B cell (primary cell): Measurements from ENCODE around the gene ANTXRL. TPM values are rescaled to one million over a fixed set of nuclear protein-coding genes. Genes with fewer than 3 reads are reported as not detected.
"Not testable (repeated sequence)": the region's sequence is repeated elsewhere in the genome, so short reads cannot be mapped to it uniquely, and the experiment has no call there.

Experiments used
- ATAC-seq: fragments of 200-7000 bp; cut with Tn5 transposase; one replicate; pipeline ENCODE4 v1.10.0; 2021; ENCODE audit warnings: low read depth, mild to moderate bottlenecking, moderate number of reproducible peaks, moderate library complexity
- CTCF ChIA-PET: fragments of 350-600 bp; sonication (Branson Sonifier 250); formaldehyde crosslinking; loops from one replicate; lab custom pipeline; 2021; ENCODE audit warnings: antibody characterized with exemption, inconsistent platforms; lab: Charles Lee
- POLR2A ChIA-PET: fragments of 350-600 bp; sonication (Branson Sonifier 250); formaldehyde crosslinking; loops from one replicate; lab custom pipeline; 2021; ENCODE audit warnings: antibody characterized with exemption; lab: Charles Lee
- DNase-seq: peaks from one replicate; pipeline ENCODE4 v3.0.0; 2013
- H2AFZ ChIP-seq: 2 replicates; pipeline ENCODE4 v1.6.1; 2012; ENCODE audit warnings: mild to moderate bottlenecking, low read depth, low read length; ENCODE audit not compliant: insufficient read depth, poor library complexity, severe bottlenecking
- H3K27ac ChIP-seq, 2 donors: 1 replicate in 1 of 2; 2 replicates in 1 of 2; pipeline ENCODE4 v1.5.1; 2012 to 2013; ENCODE audit warnings: low read length in 2 of 2, mild to moderate bottlenecking in 2 of 2, moderate library complexity in 1 of 2
- H3K27me3 ChIP-seq, 4 experiments: fragments of 200-600 bp in 1 of 4; sonication (generic) in 1 of 4; replicated peaks in 1 of 4; 1 replicate in 2 of 4; 2 replicates in 2 of 4; pipeline versions ENCODE4 v1.6.1 to v1.7.0; 2013 to 2016; ENCODE audit warnings: low read length in 3 of 4, mild to moderate bottlenecking in 2 of 4, mixed read lengths in 1 of 4, moderate library complexity in 1 of 4; ENCODE audit not compliant: insufficient read depth in 4 of 4, control insufficient read depth in 3 of 4; ENCODE audit errors: control extremely low read depth in 1 of 4
- H3K36me3 ChIP-seq, 2 experiments: replicated peaks in 1 of 2; 1 replicate in 1 of 2; 2 replicates in 1 of 2; pipeline versions ENCODE4 v1.6.1 to v1.7.1; 2013; ENCODE audit warnings: low read length in 1 of 2; ENCODE audit not compliant: insufficient read depth in 2 of 2, control insufficient read depth in 1 of 2; ENCODE audit errors: control extremely low read depth in 1 of 2, extremely low read depth in 1 of 2
- H3K4me1 ChIP-seq, 2 donors: fragments of 200-600 bp in 1 of 2; sonication (generic) in 1 of 2; 1 replicate in 1 of 2; 2 replicates in 1 of 2; pipeline versions ENCODE4 v1.5.1 to v1.6.1; 2013 to 2017; ENCODE audit warnings: low read length in 2 of 2; ENCODE audit not compliant: control insufficient read depth in 2 of 2, insufficient read depth in 2 of 2
- H3K4me2 ChIP-seq: replicated peaks from 2 replicates; pipeline ENCODE3; 2012; ENCODE audit warnings: mild to moderate bottlenecking, low read depth, low read length; ENCODE audit not compliant: poor library complexity, severe bottlenecking
- H3K4me3 ChIP-seq, 5 experiments: fragments of 200-600 bp in 1 of 5; sonication (generic) in 1 of 5; 1 replicate in 3 of 5; 2 replicates in 2 of 5; pipeline versions ENCODE4 v1.5.1 to v1.7.0; 2011 to 2016; ENCODE audit warnings: low read length in 4 of 5, mild to moderate bottlenecking in 4 of 5, low read depth in 2 of 5, control low read depth in 1 of 5, moderate library complexity in 1 of 5; ENCODE audit not compliant: insufficient read depth in 1 of 5; ENCODE audit errors: control extremely low read depth in 1 of 5, extremely low read depth in 1 of 5
- H3K79me2 ChIP-seq: fragments of 200-600 bp; sonication (generic); one replicate; pipeline ENCODE4 v1.6.0; 2016; ENCODE audit warnings: low read length; ENCODE audit not compliant: control insufficient read depth, insufficient read depth
- H3K9ac ChIP-seq: fragments of 200-600 bp; sonication (generic); 2 replicates; pipeline ENCODE4 v1.6.1; 2017; ENCODE audit warnings: mild to moderate bottlenecking, low read length, moderate library complexity
- H3K9me3 ChIP-seq, 3 donors: one replicate each; pipeline versions ENCODE4 v1.6.1 to v1.7.1; 2013; ENCODE audit warnings: low read length in 2 of 3; ENCODE audit not compliant: control insufficient read depth in 2 of 3, insufficient read depth in 1 of 3; ENCODE audit errors: control extremely low read depth in 1 of 3
- H4K20me1 ChIP-seq: 2 replicates; pipeline ENCODE4 v1.6.0; 2012; ENCODE audit warnings: mild to moderate bottlenecking, low read length; ENCODE audit not compliant: insufficient read depth, control insufficient read depth, poor library complexity, severe bottlenecking
- H3K27ac Mint-ChIP-seq: one replicate; pipeline ENCODE4 v1.8.0; 2021; ENCODE audit warnings: mixed read lengths
- H3K27me3 Mint-ChIP-seq: one replicate; pipeline ENCODE4 v1.8.0; 2021; ENCODE audit warnings: mixed read lengths
- H3K4me1 Mint-ChIP-seq: one replicate; pipeline ENCODE4 v1.8.0; 2021; ENCODE audit warnings: mixed read lengths
- H3K4me3 Mint-ChIP-seq: one replicate; pipeline ENCODE4 v1.8.0; 2021; ENCODE audit warnings: mixed read lengths
- H3K9me3 Mint-ChIP-seq: one replicate; pipeline ENCODE4 v1.8.0; 2022; ENCODE audit warnings: mixed read lengths; ENCODE audit not compliant: insufficient read depth
- CTCF ChIP-seq: fragments of 200-600 bp; IDR thresholded peaks from one replicate; pipeline ENCODE4 v1.8.0; 2022; ENCODE audit warnings: antibody characterized with exemption, mild to moderate bottlenecking
- EZH2 ChIP-seq: IDR thresholded peaks from 2 replicates; pipeline ENCODE4 v1.6.1; 2012; ENCODE audit warnings: borderline replicate concordance, low read depth, mild to moderate bottlenecking, moderate library complexity, low read length; ENCODE audit not compliant: insufficient read depth, poor library complexity, severe bottlenecking
- WGBS: methylation state at CpG from one replicate; pipeline ENCODE4 v1.1.5; 2013; ENCODE audit warnings: missing lambda C conversion rate; ENCODE audit not compliant: insufficient coverage; 5-methylcytosine and 5-hydroxymethylcytosine counted together
- intact Hi-C: fragments of 100-400 bp; cut with micrococcal nuclease; formaldehyde crosslinking; loops from one replicate; pipeline ENCODE4 v1.10.0; 2022
- polyA plus RNA-seq: library from polyadenylated mRNA; depleted of rRNA; stranded (reverse); fragments of >200 nt; gene quantifications from 2 replicates; pipeline ENCODE4 v1.2.3, GENCODE V29; 2012
- total RNA-seq, 2 donors: library from RNA; stranded (reverse); fragments of 120-200 nt in 1 of 2; gene quantifications; 1 replicate in 1 of 2; 2 replicates in 1 of 2; pipeline versions ENCODE4 v1.2.3 to v1.2.4, GENCODE V29; 2013 to 2022

ANTXRL gene
- total and polyA plus RNA-seq, 2 donors (not counting 1 experiment from before 2014, with no cell fraction given), result not detected

GRCh38 chr10:46310851-46311250 lies 24.1 kb downstream of the ANTXRL start:
- intact Hi-C loops, result no loop called here
- Mint-ChIP-seq H3K9me3 (no peaks in the 10 kb centered on the region), H3K4me1 (no peaks in the 10 kb centered on the region), H3K27me3 (peaks cover 4% of the 10 kb centered on the region), H3K4me3 (no peak overlapping the region), H3K27ac (no peak overlapping the region)
- ChIA-PET CTCF (no interaction called here), POLR2A (no interaction called here)
- no peaks in the 10 kb centered on the region for H3K4me1 ChIP-seq
- whole genome bisulfite sequencing, result 86% methylated on average over 6 of the region's 6 CpGs
- no peak overlapping the region for H3K4me3 ChIP-seq
- no peak overlapping the region for H3K27ac ChIP-seq
- H3K9ac ChIP-seq, result no peak overlapping the region
- no peaks in the 10 kb centered on the region for H3K9me3 ChIP-seq
- DNase-seq (no peak), ATAC-seq (no peak)
- TF ChIP-seq CTCF (no peak), EZH2 (no peak)
- peaks cover 0 to 3% (median 0%) of the 10 kb centered on the region in 4 experiments for H3K27me3 ChIP-seq
- no peaks in the 10 kb centered on the region for H3K79me2 ChIP-seq
- no peaks in the 10 kb centered on the region for H4K20me1 ChIP-seq
- no peak overlapping the region for H3K4me2 ChIP-seq
- H3K36me3 ChIP-seq, result no peaks in the 10 kb centered on the region
- H2AFZ ChIP-seq, result no peak overlapping the region

- H3K27ac Mint-ChIP-seq, result no peak overlapping the region
- intact Hi-C loops, result no loop called here
- Histone ChIP-seq H3K36me3 (no peaks in the 10 kb centered on the region), H3K79me2 (no peaks in the 10 kb centered on the region), H4K20me1 (no peaks in the 10 kb centered on the region), H3K27me3 (peaks cover 0 to 3% (median 0%) of the 10 kb centered on the region in 4 experiments), H3K9me3 (no peaks in the 10 kb centered on the region), H2AFZ (no peak overlapping the region), H3K4me1 (no peaks in the 10 kb centered on the region), H3K27ac (no peak overlapping the region), H3K4me3 (no peak overlapping the region), H3K4me2 (no peak overlapping the region), H3K9ac (no peak overlapping the region)
- TF ChIP-seq EZH2, result no peak
- TF ChIP-seq CTCF, result no peak
- ATAC-seq, result no peak
- 82% methylated on average over 3 of the region's 7 CpGs for WGBS
- H3K27me3 Mint-ChIP-seq, result peaks cover 4% of the 10 kb centered on the region
- H3K4me3 Mint-ChIP-seq, result no peak overlapping the region
- H3K9me3 Mint-ChIP-seq, result no peaks in the 10 kb centered on the region
- DNase-seq, result no peak
- CTCF ChIA-PET, result no interaction called here
- POLR2A ChIA-PET, result no interaction called here
- no peaks in the 10 kb centered on the region for H3K4me1 Mint-ChIP-seq
Measured at GRCh38 chr10:46311501-46311951, 24.7 kb downstream of the ANTXRL start.

GRCh38 chr10:46311961-46312431 lies 25.2 kb downstream of the ANTXRL start:
- H3K36me3 ChIP-seq, H2AFZ ChIP-seq, H3K27me3 Mint-ChIP-seq, ATAC-seq, H3K4me1 Mint-ChIP-seq, H3K27ac ChIP-seq, POLR2A ChIA-PET, H3K79me2 ChIP-seq, H3K27ac Mint-ChIP-seq, H3K4me1 ChIP-seq, H3K9me3 Mint-ChIP-seq, H3K4me3 Mint-ChIP-seq, H3K9ac ChIP-seq, intact Hi-C loops, H3K4me2 ChIP-seq, H3K9me3 ChIP-seq, H3K27me3 ChIP-seq, H3K4me3 ChIP-seq, H4K20me1 ChIP-seq, CTCF ChIA-PET, DNase-seq: not testable (repeated sequence)
- WGBS, result 78% methylated on average over 2 of the region's 9 CpGs
